Endodermal cell (in vitro differentiated cells): ENCODE measurements around the gene MBOAT1. TPM values are rescaled to one million over a fixed set of nuclear protein-coding genes. Genes with fewer than 3 reads are reported as not detected.

Experiments
- DNase-seq: peaks from one replicate; pipeline ENCODE4 v3.0.0-alpha.2; 2017
- H3K27ac ChIP-seq: 2 replicates; pipeline ENCODE4 v1.5.1; 2013; ENCODE audit warnings: mild to moderate bottlenecking, low read depth, low read length, moderate library complexity
- H3K27me3 ChIP-seq: 2 replicates; pipeline ENCODE4 v1.6.1; 2013; ENCODE audit warnings: mild to moderate bottlenecking, low read length, moderate library complexity; ENCODE audit not compliant: insufficient read depth, control insufficient read depth, poor library complexity, severe bottlenecking
- H3K36me3 ChIP-seq: 2 replicates; pipeline ENCODE4 v1.7.0; 2013; ENCODE audit warnings: mild to moderate bottlenecking, low read length, moderate library complexity; ENCODE audit not compliant: control insufficient read depth, insufficient read depth
- H3K4me1 ChIP-seq: one replicate; pipeline ENCODE4 v1.7.0; 2013; ENCODE audit warnings: low read length; ENCODE audit not compliant: control insufficient read depth, insufficient read depth
- H3K4me3 ChIP-seq: 2 replicates; pipeline ENCODE4 v1.5.1; 2013; ENCODE audit warnings: mild to moderate bottlenecking, low read length, moderate library complexity
- H3K9ac ChIP-seq: 2 replicates; pipeline ENCODE4 v1.6.1; 2013; ENCODE audit warnings: mild to moderate bottlenecking, low read length, moderate library complexity; ENCODE audit not compliant: poor library complexity, severe bottlenecking; ENCODE audit errors: extremely low read depth
- H3K9me3 ChIP-seq: 2 replicates; pipeline ENCODE4 v1.6.1; 2013; ENCODE audit warnings: mild to moderate bottlenecking, low read length, moderate library complexity; ENCODE audit not compliant: control insufficient read depth
- H3K27ac Mint-ChIP-seq: 2 replicates; pipeline ENCODE4 v1.8.0; 2020; ENCODE audit warnings: mixed read lengths
- H3K27me3 Mint-ChIP-seq: 2 replicates; pipeline ENCODE4 v1.8.0; 2021; ENCODE audit warnings: mild to moderate bottlenecking, mixed read lengths; ENCODE audit not compliant: insufficient read depth
- H3K36me3 Mint-ChIP-seq: 2 replicates; pipeline ENCODE4 v1.8.0; 2020; ENCODE audit warnings: low read depth, mixed read lengths
- H3K4me1 Mint-ChIP-seq: 2 replicates; pipeline ENCODE4 v1.8.0; 2020; ENCODE audit warnings: mixed read lengths
- H3K4me3 Mint-ChIP-seq: 2 replicates; pipeline ENCODE4 v1.8.0; 2020; ENCODE audit warnings: mild to moderate bottlenecking, moderate library complexity, mixed read lengths
- H3K9me3 Mint-ChIP-seq: 2 replicates; pipeline ENCODE4 v1.8.0; 2020; ENCODE audit warnings: mild to moderate bottlenecking, mixed read lengths
- CTCF ChIP-seq: fragments of 200-600 bp; sonication (generic); conservative IDR thresholded peaks from 2 replicates; pipeline ENCODE4 v1.5.0; 2021; ENCODE audit warnings: antibody characterized with exemption, mild to moderate bottlenecking
- WGBS, 2 experiments: methylation state at CpG; one replicate each; pipeline versions ENCODE4 v1.1.5 to v1.1.7; 2013; ENCODE audit warnings: missing lambda C conversion rate in 2 of 2, mixed read lengths in 1 of 2; ENCODE audit not compliant: insufficient coverage in 1 of 2, insufficient read length in 1 of 2; 5-methylcytosine and 5-hydroxymethylcytosine counted together
- total RNA-seq, 2 donors: library from RNA; stranded (reverse); fragmentation: NEBNext Ultra II Directional in 1 of 2; extraction: Animal tissue kit (Norgen Biotek cat#: 25700) in 1 of 2; gene quantifications; 2 replicates in 1 of 2; 3 replicates in 1 of 2; pipeline ENCODE4 v1.2.1, GENCODE V29; 2021

MBOAT1 gene
- total RNA-seq, 2 donors from 2014 or later = 7.7 to 9.4 TPM

- TF ChIP-seq CTCF = no peak
- Histone ChIP-seq H3K9me3 (peaks cover 8% of the 10 kb centered on the region), H3K4me3 (no peak overlapping the region), H3K9ac (no peak overlapping the region), H3K27me3 (no peaks in the 10 kb centered on the region), H3K36me3 (no peaks in the 10 kb centered on the region), H3K4me1 (no peaks in the 10 kb centered on the region), H3K27ac (no peak overlapping the region)
- no peak for DNase-seq
- H3K27ac Mint-ChIP-seq = no peak overlapping the region
- H3K36me3 Mint-ChIP-seq = no peaks in the 10 kb centered on the region
- H3K4me1 Mint-ChIP-seq = peaks cover 5% of the 10 kb centered on the region
- H3K4me3 Mint-ChIP-seq = no peak overlapping the region
- 90 to 100% methylated on average over 1 to 2 of the region's 2 CpGs for WGBS, 2 experiments
- H3K9me3 Mint-ChIP-seq = peaks cover 2% of the 10 kb centered on the region
- no peaks in the 10 kb centered on the region for H3K27me3 Mint-ChIP-seq
Measured at GRCh38 chr6:20227350-20227749, 15.1 kb upstream of the MBOAT1 start.

GRCh38 chr6:20223141-20223540, 10.9 kb upstream of the MBOAT1 start:
- H3K27ac Mint-ChIP-seq = no peak overlapping the region
- WGBS, 2 experiments = 91 to 100% methylated on average over 1 of the region's 1 CpG
- no peaks in the 10 kb centered on the region for H3K9me3 Mint-ChIP-seq

GRCh38 chr6:20221421-20221820, 9.2 kb upstream of the MBOAT1 start:
- H3K9me3 ChIP-seq = no peaks in the 10 kb centered on the region
- H3K27ac ChIP-seq = no peak overlapping the region
- peaks cover 3% of the 10 kb centered on the region for H3K27me3 Mint-ChIP-seq
- peaks cover 5% of the 10 kb centered on the region for H3K4me1 Mint-ChIP-seq
- no peaks in the 10 kb centered on the region for H3K4me1 ChIP-seq
- no peak overlapping the region for H3K4me3 Mint-ChIP-seq
- no peaks in the 10 kb centered on the region for H3K36me3 Mint-ChIP-seq
- DNase-seq = no peak
- H3K27me3 ChIP-seq = no peaks in the 10 kb centered on the region
- TF ChIP-seq CTCF = no peak
- no peaks in the 10 kb centered on the region for H3K9me3 Mint-ChIP-seq
- no peak overlapping the region for H3K4me3 ChIP-seq
- H3K36me3 ChIP-seq = no peaks in the 10 kb centered on the region
- no peak overlapping the region for H3K27ac Mint-ChIP-seq
- no peak overlapping the region for H3K9ac ChIP-seq
- 77 to 90% methylated on average over 3 of the region's 3 CpGs for WGBS, 2 experiments

More at GRCh38 chr6:20223141-20223540, 10.9 kb upstream of the MBOAT1 start:
- no peaks in the 10 kb centered on the region for H3K36me3 Mint-ChIP-seq
- H3K4me1 Mint-ChIP-seq = peaks cover 5% of the 10 kb centered on the region
- Histone ChIP-seq H3K36me3 (no peaks in the 10 kb centered on the region), H3K9ac (no peak overlapping the region), H3K4me3 (no peak overlapping the region), H3K9me3 (peaks cover 7% of the 10 kb centered on the region), H3K4me1 (no peaks in the 10 kb centered on the region), H3K27me3 (no peaks in the 10 kb centered on the region), H3K27ac (no peak overlapping the region)
- no peak for TF ChIP-seq CTCF
- H3K27me3 Mint-ChIP-seq = no peaks in the 10 kb centered on the region
- H3K4me3 Mint-ChIP-seq = no peak overlapping the region
- DNase-seq = no peak
